Measurements from ENCODE around the gene LCP1.

The LCP1 gene

DNA sequence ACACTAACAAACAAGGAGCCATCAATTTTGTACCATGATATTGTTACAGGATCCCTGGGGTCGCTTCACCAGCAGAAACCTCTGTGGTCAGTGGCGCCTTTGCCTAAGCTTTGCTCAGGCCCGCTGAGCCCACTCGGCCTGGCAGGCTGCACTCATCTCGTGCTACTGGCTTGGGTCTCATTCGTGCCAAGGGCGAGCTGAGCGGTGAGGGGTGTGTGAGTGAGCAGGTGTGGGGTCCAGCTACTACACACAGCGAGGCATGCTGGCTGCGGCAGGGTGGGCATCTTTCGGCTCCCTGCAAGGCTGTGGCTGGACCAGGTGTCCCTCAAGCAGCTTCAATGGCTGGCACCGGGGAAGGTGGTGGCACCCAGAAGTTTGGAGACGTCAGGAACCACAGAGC, 96.2 kb downstream of the LCP1 start:
- DNase-seq (ENCODE audit: low read depth) = no peak
- H3K4me3 ChIP-seq (ENCODE audit: low read depth, low read length) = no peak overlapping the region
- TF ChIP-seq, protein P1, sequence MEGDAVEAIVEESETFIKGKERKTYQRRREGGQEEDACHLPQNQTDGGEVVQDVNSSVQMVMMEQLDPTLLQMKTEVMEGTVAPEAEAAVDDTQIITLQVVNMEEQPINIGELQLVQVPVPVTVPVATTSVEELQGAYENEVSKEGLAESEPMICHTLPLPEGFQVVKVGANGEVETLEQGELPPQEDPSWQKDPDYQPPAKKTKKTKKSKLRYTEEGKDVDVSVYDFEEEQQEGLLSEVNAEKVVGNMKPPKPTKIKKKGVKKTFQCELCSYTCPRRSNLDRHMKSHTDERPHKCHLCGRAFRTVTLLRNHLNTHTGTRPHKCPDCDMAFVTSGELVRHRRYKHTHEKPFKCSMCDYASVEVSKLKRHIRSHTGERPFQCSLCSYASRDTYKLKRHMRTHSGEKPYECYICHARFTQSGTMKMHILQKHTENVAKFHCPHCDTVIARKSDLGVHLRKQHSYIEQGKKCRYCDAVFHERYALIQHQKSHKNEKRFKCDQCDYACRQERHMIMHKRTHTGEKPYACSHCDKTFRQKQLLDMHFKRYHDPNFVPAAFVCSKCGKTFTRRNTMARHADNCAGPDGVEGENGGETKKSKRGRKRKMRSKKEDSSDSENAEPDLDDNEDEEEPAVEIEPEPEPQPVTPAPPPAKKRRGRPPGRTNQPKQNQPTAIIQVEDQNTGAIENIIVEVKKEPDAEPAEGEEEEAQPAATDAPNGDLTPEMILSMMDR (IDR thresholded peaks at IDR 0.05; ENCODE audit: low read depth, low read length, missing control alignments) = no peak

DNA sequence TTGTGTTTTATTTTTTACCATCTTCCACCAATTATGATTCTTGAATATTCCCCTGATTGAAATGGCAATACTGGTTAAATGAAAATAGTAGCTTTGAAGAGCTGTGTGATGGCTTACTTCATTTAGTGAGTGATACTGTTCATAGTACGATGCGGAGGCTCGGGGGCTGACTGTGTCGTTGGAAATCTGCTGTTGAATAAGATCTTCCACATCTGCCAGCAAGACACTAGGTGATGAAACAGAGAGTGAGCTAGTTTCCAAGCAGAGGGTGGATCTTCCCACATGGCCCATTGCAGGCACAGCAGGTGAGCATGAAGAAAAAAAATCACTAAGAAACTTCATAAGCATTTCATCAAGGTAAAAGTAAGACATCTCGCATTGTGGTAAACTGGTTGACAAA, 99.7 kb downstream of the LCP1 start:
- DNase-seq (ENCODE audit: low read depth) = no peak
- H3K4me3 ChIP-seq (ENCODE audit: low read depth, low read length) = no peak overlapping the region
- TF ChIP-seq, protein P1 (IDR thresholded peaks at IDR 0.05; ENCODE audit: low read depth, low read length, missing control alignments) = no peak

DNA sequence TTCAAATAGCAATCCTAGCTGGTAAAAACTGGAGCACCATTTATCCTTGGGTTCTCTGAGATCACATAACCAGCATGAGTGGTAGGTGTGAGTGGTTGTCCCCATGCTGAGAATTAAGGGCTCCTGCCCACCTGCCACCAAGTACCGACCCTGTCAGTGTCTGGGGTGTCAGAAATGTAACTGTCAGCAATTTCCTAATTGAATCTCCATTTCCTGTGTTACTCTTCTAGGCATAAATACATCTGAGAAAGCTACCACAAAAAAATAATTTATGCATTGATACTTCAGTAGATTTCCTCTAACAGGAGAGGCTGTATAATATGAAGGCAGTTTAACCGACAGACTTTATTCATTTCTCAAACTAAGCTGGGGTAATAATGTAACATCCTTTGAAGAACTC, 102.2 kb downstream of the LCP1 start:
- H3K4me3 ChIP-seq (ENCODE audit: low read depth, low read length) = no peak overlapping the region
- TF ChIP-seq, protein P1 (IDR thresholded peaks at IDR 0.05; ENCODE audit: low read depth, low read length, missing control alignments) = no peak
- DNase-seq (ENCODE audit: low read depth) = no peak

DNA sequence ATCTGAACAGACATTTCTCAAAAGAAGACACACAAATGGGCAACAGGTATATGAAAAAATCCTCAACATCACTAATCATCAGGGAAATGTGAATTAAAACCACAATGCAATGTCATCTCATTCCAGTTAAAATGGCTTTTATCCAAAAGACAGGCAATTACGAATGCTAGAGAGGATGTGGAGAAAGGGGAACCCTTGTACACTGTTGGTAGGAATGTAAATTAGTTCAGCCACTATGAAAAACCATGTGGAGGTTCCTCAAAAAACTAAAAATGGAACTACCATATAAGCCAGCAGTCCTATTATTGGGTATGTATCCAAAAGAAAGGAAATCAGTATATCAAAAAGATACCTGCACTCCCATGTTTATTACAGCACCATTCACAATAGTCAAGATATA, 104.7 kb downstream of the LCP1 start:
- H3K4me3 ChIP-seq (ENCODE audit: low read depth, low read length) = no peak overlapping the region
- TF ChIP-seq, protein P1 (IDR thresholded peaks at IDR 0.05; ENCODE audit: low read depth, low read length, missing control alignments) = no peak
- DNase-seq (ENCODE audit: low read depth) = no peak

DNA sequence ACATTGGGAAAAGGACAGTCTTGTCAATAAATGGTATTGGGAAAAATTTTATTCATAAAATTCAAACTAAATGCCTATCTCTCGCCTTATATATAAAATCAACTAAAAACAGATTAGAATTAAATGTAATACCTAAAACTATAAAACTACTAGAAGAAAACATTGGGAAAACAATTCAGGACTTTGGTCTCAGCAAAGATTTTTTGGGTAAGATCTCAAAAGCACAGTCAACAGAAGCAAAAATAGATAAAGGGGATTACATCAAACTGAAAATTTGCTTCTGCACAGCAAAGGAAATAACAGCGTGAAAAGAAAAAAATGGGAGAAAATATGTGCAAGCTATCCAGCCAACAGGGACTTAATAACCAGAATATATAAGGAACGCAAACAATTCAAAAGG, 105.2 kb downstream of the LCP1 start:
- TF ChIP-seq, protein P1 (IDR thresholded peaks at IDR 0.05; ENCODE audit: low read depth, low read length, missing control alignments) = no peak
- DNase-seq (ENCODE audit: low read depth) = no peak
- no peak overlapping the region for H3K4me3 ChIP-seq (ENCODE audit: low read depth, low read length)
